Left ventricle myocardium inferior (tissue), 1 donor: ENCODE results near the gene UBAC1. TPM values are rescaled to one million over a fixed set of nuclear protein-coding genes. Genes with fewer than 3 reads are reported as not detected.

Experiments used
- DNase-seq: peaks from one replicate; pipeline ENCODE4 v3.0.0-alpha.2; 2020
- H3K27ac ChIP-seq: fragments of 200-600 bp; replicated peaks from 2 replicates; pipeline ENCODE4 v1.8.0; 2021
- H3K27me3 ChIP-seq: fragments of 200-600 bp; 2 replicates; pipeline ENCODE4 v1.8.0; 2021; ENCODE audit warnings: low read depth
- H3K36me3 ChIP-seq: fragments of 200-600 bp; 2 replicates; pipeline ENCODE4 v1.8.0; 2021
- H3K4me1 ChIP-seq: fragments of 200-600 bp; 2 replicates; pipeline ENCODE4 v1.8.0; 2021
- H3K4me3 ChIP-seq: fragments of 200-600 bp; 2 replicates; pipeline ENCODE4 v1.8.0; 2021; ENCODE audit warnings: mild to moderate bottlenecking, moderate library complexity
- H3K9me3 ChIP-seq: fragments of 200-600 bp; replicated peaks from 2 replicates; pipeline ENCODE4 v1.8.0; 2021
- CTCF ChIP-seq: fragments of 200-600 bp; IDR thresholded peaks from 2 replicates; pipeline ENCODE4 v1.8.0; 2021; ENCODE audit warnings: antibody characterized with exemption, mild to moderate bottlenecking, borderline replicate concordance
- intact Hi-C: fragments of 100-400 bp; cut with micrococcal nuclease; formaldehyde crosslinking; loops from one replicate; pipeline ENCODE4 v1.11.0; 2022
- total RNA-seq: library from RNA; stranded (reverse); fragmentation: NEBNext Ultra II Directional; extraction: Animal tissue kit (Norgen Biotek cat#: 25700); gene quantifications from one replicate; pipeline ENCODE4 v1.2.1, GENCODE V29; 2021
- donor health status: DM: no; HTN: yes; CAD: no; lungs with severe emphysema.

Gene UBAC1
- total RNA-seq, 1 donor from 2014 or later = 108 TPM

GRCh38 chr9:135985459-135985774, 24.2 kb upstream of the UBAC1 start:
- Histone ChIP-seq H3K36me3 (no peaks in the 10 kb centered on the region), H3K9me3 (no peaks in the 10 kb centered on the region), H3K4me3 (no peak overlapping the region), H3K27me3 (peaks cover 28% of the 10 kb centered on the region), H3K4me1 (peaks cover 16% of the 10 kb centered on the region), H3K27ac (no peak overlapping the region)
- intact Hi-C loops = no loop called here
- no peak for TF ChIP-seq CTCF
- DNase-seq = no peak

GRCh38 chr9:135984072-135984710, 23.0 kb upstream of the UBAC1 start:
- no peak for DNase-seq
- Histone ChIP-seq H3K27me3 (peaks cover 28% of the 10 kb centered on the region), H3K9me3 (no peaks in the 10 kb centered on the region), H3K36me3 (no peaks in the 10 kb centered on the region), H3K4me1 (peaks cover 16% of the 10 kb centered on the region), H3K27ac (no peak overlapping the region), H3K4me3 (no peak overlapping the region)
- intact Hi-C loops = no loop called here
- no peak for TF ChIP-seq CTCF

- no peak for TF ChIP-seq CTCF
- no peaks in the 10 kb centered on the region for H3K36me3 ChIP-seq
- no peaks in the 10 kb centered on the region for H3K9me3 ChIP-seq
- H3K27ac ChIP-seq = no peak overlapping the region
- intact Hi-C loops = no loop called here
- peaks cover 23% of the 10 kb centered on the region for H3K4me1 ChIP-seq
- H3K27me3 ChIP-seq = peaks cover 28% of the 10 kb centered on the region
- H3K4me3 ChIP-seq = no peak overlapping the region
- DNase-seq = no peak
These were observed 22.3 kb upstream of the UBAC1 start for GRCh38 chr9:135983208-135984071.

GRCh38 chr9:135982499-135983207, 21.5 kb upstream of the UBAC1 start:
- Histone ChIP-seq H3K27me3 (peaks cover 25% of the 10 kb centered on the region), H3K36me3 (no peaks in the 10 kb centered on the region), H3K27ac (no peak overlapping the region), H3K4me3 (no peak overlapping the region), H3K9me3 (no peaks in the 10 kb centered on the region), H3K4me1 (peaks cover 23% of the 10 kb centered on the region)
- no peak for DNase-seq
- intact Hi-C loops = no loop called here
- no peak for TF ChIP-seq CTCF

- Histone ChIP-seq H3K4me3 (no peak overlapping the region), H3K36me3 (no peaks in the 10 kb centered on the region), H3K9me3 (no peaks in the 10 kb centered on the region), H3K27me3 (peaks cover 25% of the 10 kb centered on the region), H3K4me1 (peaks cover 23% of the 10 kb centered on the region), H3K27ac (peak overlapping the region; percentile 52)
- intact Hi-C loops = no loop called here
- TF ChIP-seq CTCF = no peak
- DNase-seq = peak; percentile 43
These were observed 19.9 kb upstream of the UBAC1 start for GRCh38 chr9:135980926-135981630.
